ENCODE measurements around the gene POU1F1. TPM values are rescaled to one million over a fixed set of nuclear protein-coding genes. Genes with fewer than 3 reads are reported as not detected.

Gene POU1F1
- total RNA-seq, 4 donors from 2014 or later, result not detected

- Histone ChIP-seq H3K4me3 (replicated peaks in 1 of 3) (no peak overlapping the region), H3K4me1 (peaks cover 28 to 30% of the 10 kb centered on the region in 2 donors), H3K27ac (no peak overlapping the region), H3K36me3 (no peaks in the 10 kb centered on the region), H3K27me3 (no peaks in the 10 kb centered on the region), H3K9me3 (no peaks in the 10 kb centered on the region)
- 95 to 97% methylated on average over 1 of the region's 1 CpG for WGBS, 2 donors
- intact Hi-C loops (cut with DNase I), result no loop called here
- DNase-seq, result no peak
- TF ChIP-seq POLR2A (IDR thresholded peaks at IDR 0.05) (no peak), CTCF (IDR thresholded peaks at IDR 0.05) (no peak)
These were observed 40.3 kb downstream of the POU1F1 start for GRCh38 chr3:87236093-87236492.

GRCh38 chr3:87233805-87234204 lies 42.6 kb downstream of the POU1F1 start:
- Histone ChIP-seq H3K4me1 (peaks cover 25 to 40% of the 10 kb centered on the region in 2 donors), H3K4me3 (replicated peaks in 1 of 3) (no peak overlapping the region), H3K36me3 (no peaks in the 10 kb centered on the region), H3K27ac (peak overlapping the region in 1 of 3 donors; percentile 1), H3K27me3 (no peaks in the 10 kb centered on the region), H3K9me3 (no peaks in the 10 kb centered on the region)
- WGBS, 2 donors, result 31 to 51% methylated on average over 1 of the region's 1 CpG
- DNase-seq, result peak in 1 of 2 donors; percentile 7
- TF ChIP-seq CTCF (IDR thresholded peaks at IDR 0.05) (no peak), POLR2A (IDR thresholded peaks at IDR 0.05) (no peak)
- intact Hi-C loops (cut with DNase I), result no loop called here

DNA sequence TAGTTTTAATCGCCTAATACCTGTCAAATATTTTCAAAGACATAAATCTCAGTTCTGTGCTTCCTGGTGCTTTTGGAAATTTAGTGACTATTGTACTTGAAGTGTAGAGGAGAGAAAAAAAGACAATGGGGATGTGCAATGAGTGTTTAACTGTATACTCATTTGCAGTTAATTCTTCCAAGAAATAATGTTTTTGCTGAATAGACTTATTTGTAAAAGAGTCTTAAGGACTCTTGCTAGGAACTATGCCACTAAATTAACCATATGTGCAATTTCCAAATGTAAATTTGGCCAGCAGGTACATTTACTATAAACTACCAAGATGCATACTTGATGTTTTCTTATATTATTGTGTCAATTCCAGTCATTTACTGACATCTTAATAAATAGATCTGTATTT lies 47.3 kb downstream of the POU1F1 start:
- peak overlapping the region in 1 of 3 donors; percentile 73 for H3K4me3 ChIP-seq (replicated peaks in 1 of 3)
- no peaks in the 10 kb centered on the region for H3K27me3 ChIP-seq
- intact Hi-C loops (cut with DNase I), result no loop called here
- H3K27ac ChIP-seq, result no peak overlapping the region
- no peaks in the 10 kb centered on the region for H3K36me3 ChIP-seq
- WGBS, 2 donors, result 76 to 79% methylated on average over 1 of the region's 1 CpG
- peaks cover 30 to 43% of the 10 kb centered on the region in 2 donors for H3K4me1 ChIP-seq
- TF ChIP-seq POLR2A (IDR thresholded peaks at IDR 0.05), result no peak
- TF ChIP-seq CTCF (IDR thresholded peaks at IDR 0.05), result no peak
- no peak for DNase-seq
- no peaks in the 10 kb centered on the region for H3K9me3 ChIP-seq

DNA sequence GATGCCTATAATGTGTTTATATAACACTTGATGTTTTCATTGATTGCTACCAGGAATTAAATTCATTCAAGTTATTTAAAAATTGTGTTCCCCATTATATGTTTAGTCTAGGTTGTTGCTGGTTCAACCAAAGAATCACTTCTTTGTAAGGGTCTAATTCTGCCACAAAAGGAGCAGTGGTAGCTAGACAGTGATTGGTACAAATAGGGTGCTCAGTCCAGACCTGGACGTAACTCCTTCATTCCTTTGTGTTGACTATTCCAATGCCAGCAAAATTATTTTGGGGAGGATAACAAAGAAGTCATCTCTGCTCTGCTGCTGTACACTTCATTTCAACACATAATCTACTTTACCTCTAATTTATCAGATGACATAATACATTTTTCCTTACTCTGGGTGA lies 48.1 kb downstream of the POU1F1 start:
- intact Hi-C loops (cut with DNase I), result no loop called here
- no peaks in the 10 kb centered on the region for H3K36me3 ChIP-seq
- no peak for DNase-seq
- H3K27ac ChIP-seq, result no peak overlapping the region
- H3K27me3 ChIP-seq, result no peaks in the 10 kb centered on the region
- H3K9me3 ChIP-seq, result no peaks in the 10 kb centered on the region
- peaks cover 22 to 35% of the 10 kb centered on the region in 2 donors for H3K4me1 ChIP-seq
- peak overlapping the region in 2 of 3 donors; percentile 73 to 93 for H3K4me3 ChIP-seq (replicated peaks in 1 of 3)
- TF ChIP-seq POLR2A (IDR thresholded peaks at IDR 0.05) (no peak), CTCF (IDR thresholded peaks at IDR 0.05) (no peak)
- 8 to 19% methylated on average over 1 of the region's 1 CpG for WGBS, 2 donors

DNA sequence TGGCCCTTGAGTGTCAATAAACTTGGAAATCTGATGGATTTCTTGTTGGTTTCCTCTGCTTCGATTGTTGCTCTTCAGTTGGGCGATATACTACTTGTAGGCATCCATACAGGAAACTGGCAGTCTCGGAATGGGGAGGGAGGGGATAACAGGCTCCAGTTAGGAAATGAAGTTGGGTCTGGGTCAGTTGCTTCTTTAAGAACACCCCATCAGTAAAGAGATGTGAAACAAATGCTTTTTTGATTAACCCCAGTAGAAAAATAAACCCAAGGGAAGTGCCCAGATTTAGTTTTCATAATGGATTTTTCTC lies 48.6 kb downstream of the POU1F1 start:
- WGBS, 2 donors, result 0 to 1% methylated on average over 3 of the region's 3 CpGs
- DNase-seq, result no peak
- TF ChIP-seq POLR2A (IDR thresholded peaks at IDR 0.05) (no peak), CTCF (IDR thresholded peaks at IDR 0.05) (no peak)
- peaks cover 20 to 30% of the 10 kb centered on the region in 2 donors for H3K4me1 ChIP-seq
- intact Hi-C loops (cut with DNase I), result no loop called here
- peak overlapping the region; percentile 98 to 100 (median 99) for H3K27ac ChIP-seq
- no peaks in the 10 kb centered on the region for H3K27me3 ChIP-seq
- H3K4me3 ChIP-seq (replicated peaks in 1 of 3), result peak overlapping the region; percentile 23 to 93 (median 73)
- no peaks in the 10 kb centered on the region for H3K36me3 ChIP-seq
- no peaks in the 10 kb centered on the region for H3K9me3 ChIP-seq

Data from thyroid gland (tissue), 4 donors.